H9 (cell line): ENCODE data around the gene TMEM176B. TPM values are rescaled to one million over a fixed set of nuclear protein-coding genes. Genes with fewer than 3 reads are reported as not detected.

Experiments used
- DNase-seq: peaks from one replicate; pipeline ENCODE4 v3.0.0-alpha.2; 2017
- H2AFZ ChIP-seq: one replicate; pipeline ENCODE4 v1.6.1; 2013; ENCODE audit warnings: mild to moderate bottlenecking, low read length, control low read depth, moderate library complexity
- H2AK5ac ChIP-seq: 2 replicates; pipeline ENCODE4 v1.6.1; 2013; ENCODE audit warnings: low read length, control low read depth, mixed read lengths; ENCODE audit not compliant: insufficient read length
- H2BK120ac ChIP-seq: one replicate; pipeline ENCODE4 v1.6.1; 2013; ENCODE audit warnings: low read depth, mild to moderate bottlenecking, low read length, control low read depth, inconsistent platforms; ENCODE audit not compliant: poor library complexity, severe bottlenecking
- H2BK12ac ChIP-seq: 2 replicates; pipeline ENCODE4 v1.6.1; 2013; ENCODE audit warnings: low read length, control low read depth, mixed read lengths, low read depth; ENCODE audit not compliant: insufficient read length
- H2BK15ac ChIP-seq: 2 replicates; pipeline ENCODE4 v1.6.1; 2013; ENCODE audit warnings: low read depth, low read length, control low read depth
- H2BK20ac ChIP-seq: one replicate; pipeline ENCODE4 v1.6.1; 2013; ENCODE audit warnings: low read depth, mild to moderate bottlenecking, low read length, control low read depth, inconsistent platforms; ENCODE audit not compliant: poor library complexity, severe bottlenecking
- H2BK5ac ChIP-seq: 2 replicates; pipeline ENCODE4 v1.6.1; 2013; ENCODE audit warnings: low read length, control low read depth, mixed read lengths; ENCODE audit not compliant: insufficient read length
- H3K14ac ChIP-seq: 2 replicates; pipeline ENCODE4 v1.6.1; 2013; ENCODE audit warnings: low read length, control low read depth; ENCODE audit not compliant: insufficient read depth
- H3K18ac ChIP-seq: 2 replicates; pipeline ENCODE4 v1.6.1; 2013; ENCODE audit warnings: low read depth, mild to moderate bottlenecking, mixed read lengths, low read length, control low read depth; ENCODE audit not compliant: insufficient read length
- H3K23ac ChIP-seq: 2 replicates; pipeline ENCODE4 v1.6.1; 2013; ENCODE audit warnings: low read length, control low read depth, mixed read lengths, low read depth; ENCODE audit not compliant: insufficient read length
- H3K23me2 ChIP-seq: 2 replicates; pipeline ENCODE4 v1.6.1; 2013; ENCODE audit warnings: low read depth, mild to moderate bottlenecking, mixed read lengths, low read length, control low read depth; ENCODE audit not compliant: insufficient read length, poor library complexity, severe bottlenecking
- H3K27ac ChIP-seq: 2 replicates; pipeline ENCODE4 v1.5.1; 2013; ENCODE audit warnings: low read length, control low read depth, mixed read lengths, low read depth; ENCODE audit not compliant: insufficient read length
- H3K27me3 ChIP-seq: 2 replicates; pipeline ENCODE4 v1.6.1; 2013; ENCODE audit warnings: low read length, control low read depth, inconsistent platforms; ENCODE audit not compliant: insufficient read depth
- H3K4ac ChIP-seq: 2 replicates; pipeline ENCODE4 v1.6.1; 2013; ENCODE audit warnings: low read depth, mild to moderate bottlenecking, control low read depth, inconsistent platforms, low read length, moderate library complexity
- H3K4me1 ChIP-seq: 2 replicates; pipeline ENCODE4 v1.6.1; 2013; ENCODE audit warnings: low read length, control low read depth, inconsistent platforms; ENCODE audit not compliant: insufficient read depth
- H3K4me2 ChIP-seq: 2 replicates; pipeline ENCODE4 v1.6.1; 2013; ENCODE audit warnings: low read length, control low read depth, mixed read lengths; ENCODE audit not compliant: insufficient read length, insufficient read depth
- H3K56ac ChIP-seq: 2 replicates; pipeline ENCODE4 v1.6.1; 2013; ENCODE audit warnings: low read depth, mild to moderate bottlenecking, mixed read lengths, low read length, control low read depth; ENCODE audit not compliant: insufficient read length
- H3K79me1 ChIP-seq: 2 replicates; pipeline ENCODE4 v1.6.1; 2013; ENCODE audit warnings: low read depth, mild to moderate bottlenecking, moderate library complexity, low read length, control low read depth, inconsistent platforms; ENCODE audit not compliant: insufficient read depth, poor library complexity, severe bottlenecking
- H3K79me2 ChIP-seq: 2 replicates; pipeline ENCODE4 v1.6.1; 2013; ENCODE audit warnings: low read length, control low read depth, inconsistent platforms; ENCODE audit not compliant: insufficient read depth
- H3K9ac ChIP-seq: 2 replicates; pipeline ENCODE4 v1.6.1; 2013; ENCODE audit warnings: low read length, control low read depth, mixed read lengths; ENCODE audit not compliant: insufficient read length; ENCODE audit errors: extremely low read depth
- H3K9me3 ChIP-seq: one replicate; pipeline ENCODE4 v1.6.1; 2013; ENCODE audit warnings: low read depth, low read length, inconsistent platforms; ENCODE audit not compliant: control insufficient read depth
- H3T11ph ChIP-seq: one replicate; pipeline ENCODE4 v1.6.1; 2013; ENCODE audit warnings: mild to moderate bottlenecking, low read length, control low read depth, inconsistent platforms
- H4K20me1 ChIP-seq: one replicate; pipeline ENCODE4 v1.6.1; 2013; ENCODE audit not compliant: control insufficient read depth, insufficient read length, insufficient read depth
- H4K5ac ChIP-seq: 2 replicates; pipeline ENCODE4 v1.6.1; 2013; ENCODE audit warnings: low read depth, mild to moderate bottlenecking, mixed read lengths, low read length, control low read depth; ENCODE audit not compliant: insufficient read length
- H4K8ac ChIP-seq: replicated peaks from 2 replicates; pipeline ENCODE4 v1.6.1; 2013; ENCODE audit warnings: low read length, control low read depth, mixed read lengths, low read depth; ENCODE audit not compliant: insufficient read length
- H4K91ac ChIP-seq: 2 replicates; pipeline ENCODE4 v1.6.1; 2013; ENCODE audit warnings: low read depth, mild to moderate bottlenecking, moderate library complexity, mixed read lengths, low read length, control low read depth; ENCODE audit not compliant: insufficient read length
- H3K27ac Mint-ChIP-seq, 3 experiments: 2 replicates in 2 of 3; 3 replicates in 1 of 3; pipeline ENCODE4 v1.8.0; 2020 to 2021; ENCODE audit warnings: mixed read lengths in 3 of 3, mild to moderate bottlenecking in 1 of 3, moderate library complexity in 1 of 3
- H3K27me3 Mint-ChIP-seq: 2 replicates; pipeline ENCODE4 v1.8.0; 2021; ENCODE audit warnings: low read depth, mild to moderate bottlenecking, moderate library complexity, mixed read lengths
- H3K36me3 Mint-ChIP-seq, 3 experiments: 2 replicates in 2 of 3; 3 replicates in 1 of 3; pipeline ENCODE4 v1.8.0; 2020 to 2021; ENCODE audit warnings: low read depth in 3 of 3, mixed read lengths in 3 of 3; ENCODE audit not compliant: insufficient read depth in 1 of 3
- H3K4me1 Mint-ChIP-seq, 2 experiments: 2 replicates each; pipeline ENCODE4 v1.8.0; 2020; ENCODE audit warnings: mixed read lengths in 2 of 2
- H3K4me3 Mint-ChIP-seq, 2 experiments: 2 replicates in 1 of 2; 3 replicates in 1 of 2; pipeline ENCODE4 v1.8.0; 2020 to 2021; ENCODE audit warnings: mild to moderate bottlenecking in 2 of 2, mixed read lengths in 2 of 2, moderate library complexity in 1 of 2
- H3K9me3 Mint-ChIP-seq, 2 experiments: 2 replicates in 1 of 2; 3 replicates in 1 of 2; pipeline ENCODE4 v1.8.0; 2020; ENCODE audit warnings: mild to moderate bottlenecking in 2 of 2, mixed read lengths in 2 of 2, moderate library complexity in 1 of 2
- CTCF ChIP-seq: fragments of 200-600 bp; sonication (generic); conservative IDR thresholded peaks from 3 replicates; pipeline ENCODE4 v1.8.0; 2021; ENCODE audit warnings: antibody characterized with exemption, mild to moderate bottlenecking
- WGBS: extraction: QIAGEN DNeasy Blood & Tissue Kit; methylation state at CpG from one replicate; pipeline ENCODE4 v1.1.7; 2013; ENCODE audit warnings: missing lambda C conversion rate, low lambda C conversion rate, mixed read lengths; ENCODE audit not compliant: insufficient read length; ENCODE audit errors: extremely low coverage; 5-methylcytosine and 5-hydroxymethylcytosine counted together
- total RNA-seq: library from RNA; stranded (reverse); gene quantifications from 2 replicates; pipeline ENCODE4 v1.2.1, GENCODE V29; 2021

Gene TMEM176B
- total RNA-seq, 1 experiment from 2014 or later: 0.85 TPM

GRCh38 chr7:150820578-150821198 is 20.5 kb upstream of the TMEM176B start:
- peaks cover 28% of the 10 kb centered on the region for H3K27me3 Mint-ChIP-seq
- Histone ChIP-seq H3K9ac (no peak overlapping the region), H3T11ph (no peak overlapping the region), H3K14ac (no peak overlapping the region), H3K23me2 (no peaks in the 10 kb centered on the region), H2BK12ac (no peak overlapping the region), H4K91ac (no peak overlapping the region), H3K27ac (no peak overlapping the region), H3K9me3 (no peaks in the 10 kb centered on the region), H3K4me2 (no peak overlapping the region), H2BK5ac (no peak overlapping the region), H2AK5ac (no peak overlapping the region), H3K79me1 (no peaks in the 10 kb centered on the region), H3K4me1 (no peaks in the 10 kb centered on the region), H4K20me1 (no peaks in the 10 kb centered on the region), H3K56ac (no peak overlapping the region), H2BK120ac (no peak overlapping the region), H2BK15ac (no peak overlapping the region), H3K23ac (no peak overlapping the region), H3K79me2 (no peaks in the 10 kb centered on the region), H3K27me3 (no peaks in the 10 kb centered on the region), H3K4ac (no peak overlapping the region), H2BK20ac (no peak overlapping the region), H4K5ac (no peak overlapping the region), H3K18ac (no peak overlapping the region), H2AFZ (no peak overlapping the region), H4K8ac (no peak overlapping the region)
- H3K36me3 Mint-ChIP-seq: peaks cover 0 to 11% (median 0%) of the 10 kb centered on the region in 3 experiments; a peak in 3 of 7 replicates
- H3K4me1 Mint-ChIP-seq: peaks cover 6 to 20% of the 10 kb centered on the region in 2 experiments; a peak in 3 of 4 replicates
- H3K9me3 Mint-ChIP-seq: peaks cover 6 to 8% of the 10 kb centered on the region in 2 experiments; a peak in 4 of 5 replicates
- WGBS: no CpG with 5 or more reads among the region's 7 CpGs
- no peak overlapping the region for H3K27ac Mint-ChIP-seq
- H3K4me3 Mint-ChIP-seq: no peak overlapping the region
- no peak for DNase-seq
- no peak for TF ChIP-seq CTCF
